ENCODE results near the gene IFT43. TPM values are rescaled to one million over a fixed set of nuclear protein-coding genes. Genes with fewer than 3 reads are reported as not detected.

The IFT43 gene
- total and polyA plus RNA-seq, 9 donors, result 14.2 to 48.8 (median 30.2) TPM

DNA sequence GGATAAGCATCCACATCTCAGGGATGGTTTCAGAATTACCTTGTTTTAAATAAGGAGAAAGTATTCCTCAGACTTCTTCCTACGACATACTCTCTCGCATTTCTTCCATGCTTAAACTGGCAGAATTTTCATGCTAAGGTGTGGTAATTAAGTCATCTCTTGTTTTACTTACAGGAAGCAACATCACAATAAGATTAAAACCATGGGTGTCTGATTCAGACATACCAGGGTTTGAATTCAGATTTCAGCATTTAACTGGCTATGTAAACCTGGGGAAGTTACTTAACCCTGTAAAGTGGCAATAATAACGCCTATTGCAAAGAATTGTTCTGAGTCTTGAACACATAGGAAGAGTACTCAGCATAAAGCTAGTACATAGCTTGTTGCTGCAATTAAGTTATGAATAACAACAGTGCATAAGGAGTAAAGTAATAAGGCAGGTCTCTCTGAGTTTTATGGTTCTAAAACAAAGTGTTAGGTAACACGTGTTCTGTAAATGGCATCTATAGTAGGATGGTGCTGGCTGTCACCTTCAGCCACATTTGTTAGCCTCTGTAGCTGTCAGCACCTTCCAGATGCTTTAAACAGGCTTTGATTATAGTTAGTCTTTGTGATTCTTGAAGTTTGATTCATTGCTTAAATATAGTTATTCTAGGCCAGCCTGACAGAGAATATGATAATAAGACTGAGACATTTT lies 38.8 kb downstream of the IFT43 start:
- Histone ChIP-seq H3K9me3 (no peaks in the 10 kb centered on the region), H3K27me3 (no peaks in the 10 kb centered on the region), H3K27ac (no peak overlapping the region), H3K4me3 (no peak overlapping the region), H3K4me1 (ENCODE audit: insufficient read depth) (peaks cover 1% of the 10 kb centered on the region), H3K36me3 (no peaks in the 10 kb centered on the region)
- WGBS, 3 donors, result 76 to 84% (median 77%) methylated on average over 4 of the region's 4 CpGs
- intact Hi-C loops (cut with DNase I), result no loop called here
- no peak for TF ChIP-seq POLR2A (IDR thresholded peaks at IDR 0.05)
- TF ChIP-seq, protein P1, sequence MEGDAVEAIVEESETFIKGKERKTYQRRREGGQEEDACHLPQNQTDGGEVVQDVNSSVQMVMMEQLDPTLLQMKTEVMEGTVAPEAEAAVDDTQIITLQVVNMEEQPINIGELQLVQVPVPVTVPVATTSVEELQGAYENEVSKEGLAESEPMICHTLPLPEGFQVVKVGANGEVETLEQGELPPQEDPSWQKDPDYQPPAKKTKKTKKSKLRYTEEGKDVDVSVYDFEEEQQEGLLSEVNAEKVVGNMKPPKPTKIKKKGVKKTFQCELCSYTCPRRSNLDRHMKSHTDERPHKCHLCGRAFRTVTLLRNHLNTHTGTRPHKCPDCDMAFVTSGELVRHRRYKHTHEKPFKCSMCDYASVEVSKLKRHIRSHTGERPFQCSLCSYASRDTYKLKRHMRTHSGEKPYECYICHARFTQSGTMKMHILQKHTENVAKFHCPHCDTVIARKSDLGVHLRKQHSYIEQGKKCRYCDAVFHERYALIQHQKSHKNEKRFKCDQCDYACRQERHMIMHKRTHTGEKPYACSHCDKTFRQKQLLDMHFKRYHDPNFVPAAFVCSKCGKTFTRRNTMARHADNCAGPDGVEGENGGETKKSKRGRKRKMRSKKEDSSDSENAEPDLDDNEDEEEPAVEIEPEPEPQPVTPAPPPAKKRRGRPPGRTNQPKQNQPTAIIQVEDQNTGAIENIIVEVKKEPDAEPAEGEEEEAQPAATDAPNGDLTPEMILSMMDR (IDR thresholded peaks at IDR 0.05), result no peak
- TF ChIP-seq EP300 (IDR thresholded peaks at IDR 0.05), result no peak
- no peak for DNase-seq

DNA sequence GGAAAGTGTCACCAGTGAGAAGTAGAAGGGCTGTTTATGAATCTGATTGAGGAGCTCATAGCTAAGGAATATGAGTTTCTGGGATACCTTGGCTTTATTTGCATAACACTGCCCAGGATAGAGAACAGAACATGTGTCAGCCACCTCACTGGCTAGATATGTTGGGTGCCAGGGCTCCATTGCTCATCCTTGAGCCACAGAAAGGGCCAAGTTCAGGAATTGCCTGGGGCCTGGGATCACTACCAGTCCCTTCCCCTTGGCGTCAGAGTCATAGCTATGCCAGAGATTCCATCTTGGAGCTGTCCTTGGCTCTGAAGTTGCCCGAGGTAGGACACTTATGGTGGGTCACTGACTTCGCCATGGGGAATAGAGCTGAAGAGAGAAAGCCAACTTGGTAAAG lies 49.0 kb downstream of the IFT43 start:
- Histone ChIP-seq H3K27me3 (no peaks in the 10 kb centered on the region), H3K4me3 (no peak overlapping the region), H3K4me1 (ENCODE audit: insufficient read depth) (no peaks in the 10 kb centered on the region), H3K36me3 (no peaks in the 10 kb centered on the region), H3K9me3 (no peaks in the 10 kb centered on the region), H3K27ac (no peak overlapping the region)
- no peak for TF ChIP-seq EP300 (IDR thresholded peaks at IDR 0.05)
- TF ChIP-seq, protein P1 (IDR thresholded peaks at IDR 0.05), result no peak
- TF ChIP-seq POLR2A (IDR thresholded peaks at IDR 0.05), result no peak
- no peak for DNase-seq
- WGBS, 3 donors, result 92 to 98% (median 96%) methylated on average over 3 of the region's 3 CpGs
- intact Hi-C loops (cut with DNase I), result no loop called here

DNA sequence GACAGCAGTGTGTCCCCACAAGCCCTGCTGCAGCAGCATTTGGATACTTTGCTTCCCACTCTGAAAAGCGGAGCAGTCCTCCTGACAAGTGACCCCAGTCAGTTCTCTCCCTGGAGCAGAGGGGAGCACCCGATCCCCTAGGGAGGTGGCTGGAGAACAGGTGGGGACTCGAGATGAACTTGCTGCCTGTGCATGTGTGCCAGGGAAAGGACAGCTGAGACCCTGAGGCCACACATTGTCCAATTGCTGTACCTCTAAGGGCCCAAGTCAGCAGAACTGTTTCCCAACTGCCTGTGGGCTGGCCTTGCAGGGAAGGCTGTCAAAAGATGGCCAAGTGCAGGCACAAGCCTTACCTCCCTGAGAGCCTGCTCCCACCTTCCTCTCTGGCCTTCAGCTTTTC lies 55.1 kb downstream of the IFT43 start:
- no peak for TF ChIP-seq EP300 (IDR thresholded peaks at IDR 0.05)
- TF ChIP-seq, protein P1 (IDR thresholded peaks at IDR 0.05), result no peak
- TF ChIP-seq POLR2A (IDR thresholded peaks at IDR 0.05), result no peak
- Histone ChIP-seq H3K9me3 (no peaks in the 10 kb centered on the region), H3K36me3 (no peaks in the 10 kb centered on the region), H3K27ac (no peak overlapping the region), H3K27me3 (no peaks in the 10 kb centered on the region), H3K4me3 (no peak overlapping the region), H3K4me1 (ENCODE audit: insufficient read depth) (no peaks in the 10 kb centered on the region)
- intact Hi-C loops (cut with DNase I), result no loop called here
- WGBS, 3 donors, result 89 to 96% (median 92%) methylated on average over 3 of the region's 3 CpGs
- no peak for DNase-seq

DNA sequence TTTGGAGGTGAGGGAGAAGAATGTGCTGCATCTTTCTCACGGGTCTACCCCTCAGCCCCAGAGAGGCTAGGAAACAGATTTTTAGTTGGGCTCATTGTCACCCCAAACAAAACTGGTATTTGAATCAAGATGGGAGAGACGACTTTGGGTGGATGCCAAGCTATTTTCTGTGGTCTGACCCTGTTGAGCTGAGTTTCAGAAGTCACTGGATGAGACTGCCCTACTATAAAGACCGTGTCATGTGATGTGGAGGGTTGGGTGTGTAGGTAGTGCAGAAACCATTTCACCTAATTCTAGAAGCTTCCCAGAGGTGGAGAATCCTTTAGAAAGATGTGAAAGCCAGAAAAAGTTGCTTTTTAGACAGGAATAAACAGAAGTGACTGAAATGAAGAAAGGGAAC lies 60.2 kb downstream of the IFT43 start:
- TF ChIP-seq POLR2A (IDR thresholded peaks at IDR 0.05), result no peak
- H3K4me1 ChIP-seq (ENCODE audit: insufficient read depth), result peaks cover 2% of the 10 kb centered on the region
- DNase-seq, result no peak
- H3K27me3 ChIP-seq, result no peaks in the 10 kb centered on the region
- H3K36me3 ChIP-seq, result no peaks in the 10 kb centered on the region
- no peak overlapping the region for H3K4me3 ChIP-seq
- intact Hi-C loops (cut with DNase I), result no loop called here
- H3K9me3 ChIP-seq, result no peaks in the 10 kb centered on the region
- no peak overlapping the region for H3K27ac ChIP-seq
- 69 to 77% (median 71%) methylated on average over 3 of the region's 3 CpGs for WGBS, 3 donors

DNA sequence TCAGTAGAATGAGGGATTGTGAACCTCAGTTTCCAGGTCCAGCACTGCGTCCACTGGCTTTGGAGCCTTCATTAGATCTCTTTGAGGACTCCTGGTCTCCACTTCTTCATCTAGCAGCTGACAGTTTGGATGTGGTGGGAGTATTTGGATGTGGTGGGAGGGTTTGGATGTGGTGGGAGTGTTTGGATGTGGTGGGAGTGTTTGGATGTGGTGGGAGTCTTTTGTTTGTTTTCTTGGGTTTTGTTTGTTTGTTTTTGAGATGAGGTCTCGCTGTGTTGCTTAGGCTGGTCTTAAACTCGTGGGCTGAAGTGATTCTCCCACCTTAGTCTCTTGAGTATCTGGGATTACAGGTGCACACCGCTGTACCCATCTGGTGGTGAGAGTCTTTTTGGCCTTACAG lies 64.7 kb downstream of the IFT43 start:
- H3K27me3 ChIP-seq, result no peaks in the 10 kb centered on the region
- H3K27ac ChIP-seq, result no peak overlapping the region
- H3K4me3 ChIP-seq, result no peak overlapping the region
- DNase-seq, result no peak
- H3K9me3 ChIP-seq, result no peaks in the 10 kb centered on the region
- H3K4me1 ChIP-seq (ENCODE audit: insufficient read depth), result peaks cover 2% of the 10 kb centered on the region
- intact Hi-C loops (cut with DNase I), result loop anchor here (2.0 to 5.0 kb wide), 4 partner anchors 87 to 307 kb away; no protein-coding TSS in a partner anchor
- TF ChIP-seq EP300 (IDR thresholded peaks at IDR 0.05), result no peak
- 82 to 85% (median 83%) methylated on average over 4 of the region's 4 CpGs for WGBS, 3 donors
- H3K36me3 ChIP-seq, result no peaks in the 10 kb centered on the region
